ENCODE measurements around the gene KDF1.

- TF ChIP-seq ZNF384 (IDR thresholded peaks at IDR 0.05): no peak
- TF ChIP-seq FOXM1 (IDR thresholded peaks at IDR 0.05; ENCODE audit: borderline replicate concordance): no peak
- no peak for TF ChIP-seq FOXA1 (IDR thresholded peaks at IDR 0.05)
- no peak for TF ChIP-seq SP1 (IDR thresholded peaks at IDR 0.05)
- no peak for TF ChIP-seq PKNOX1 (IDR thresholded peaks at IDR 0.05)
- no peak for TF ChIP-seq SUZ12 (IDR thresholded peaks at IDR 0.05)
- no peak for TF ChIP-seq L3MBTL2 (conservative IDR thresholded peaks at IDR 0.05)
- no peak for TF ChIP-seq FOXK2 (IDR thresholded peaks at IDR 0.05)
- TF ChIP-seq BHLHE40 (IDR thresholded peaks at IDR 0.05; ENCODE audit: borderline replicate concordance): no peak
- no peak for TF ChIP-seq LEF1 (IDR thresholded peaks at IDR 0.05; ENCODE audit: borderline replicate concordance)
- TF ChIP-seq ARNT (IDR thresholded peaks at IDR 0.05): no peak
Measured at GRCh38 chr1:26994787-26995517, 34.7 kb upstream of the KDF1 start.

Measured in HEK293T (cell line).